Femur (tissue), 1 donor: ENCODE measurements around the gene TRIM24.
"Not testable (repeated sequence)": the region's sequence is repeated elsewhere in the genome, so short reads cannot be mapped to it uniquely, and the experiment has no call there.

Source experiments
- DNase-seq: peaks from one replicate; pipeline ENCODE4 v3.0.0-alpha.2; 2017

Gene TRIM24

GRCh38 chr7:138460176-138460648 is at the start of gene TRIM24:
TRIM24 (plus strand) TSS chr7:138460259; CDS start chr7:138460549, 290 bp downstream.
- no peak for DNase-seq

GRCh38 chr7:138412077-138412476 is 48.0 kb upstream of the TRIM24 start:
- DNase-seq: not testable (repeated sequence)

- not testable (repeated sequence) for DNase-seq
Observed at GRCh38 chr7:138412921-138413320, 47.1 kb upstream of the TRIM24 start.

GRCh38 chr7:138417078-138417700 is 42.9 kb upstream of the TRIM24 start:
- DNase-seq: no peak

- DNase-seq: no peak
Observed at GRCh38 chr7:138417764-138418163, 42.3 kb upstream of the TRIM24 start.

GRCh38 chr7:138418403-138418802 is 41.7 kb upstream of the TRIM24 start:
- DNase-seq: not testable (repeated sequence)

GRCh38 chr7:138425026-138425425 is 35.0 kb upstream of the TRIM24 start:
- no peak for DNase-seq

GRCh38 chr7:138429577-138430250 is 30.3 kb upstream of the TRIM24 start:
- DNase-seq: no peak

GRCh38 chr7:138431517-138431916 is 28.5 kb upstream of the TRIM24 start:
- no peak for DNase-seq

- no peak for DNase-seq
Observed at GRCh38 chr7:138433583-138434443, 26.2 kb upstream of the TRIM24 start.

GRCh38 chr7:138434597-138435019 is 25.5 kb upstream of the TRIM24 start:
- no peak for DNase-seq

GRCh38 chr7:138435231-138435919 is 24.7 kb upstream of the TRIM24 start:
- no peak for DNase-seq

GRCh38 chr7:138436388-138436787 is 23.7 kb upstream of the TRIM24 start:
- DNase-seq: no peak

GRCh38 chr7:138440460-138440859 is 19.6 kb upstream of the TRIM24 start:
- no peak for DNase-seq

GRCh38 chr7:138442822-138443221 is 17.2 kb upstream of the TRIM24 start:
- DNase-seq: no peak

- no peak for DNase-seq
Observed at GRCh38 chr7:138449580-138449979, 10.5 kb upstream of the TRIM24 start.

- DNase-seq: no peak
Observed at GRCh38 chr7:138455609-138456008, 4.5 kb upstream of the TRIM24 start.

GRCh38 chr7:138456220-138456619 is 3.8 kb upstream of the TRIM24 start:
- no peak for DNase-seq

GRCh38 chr7:138458576-138459412 is 1.3 kb upstream of the TRIM24 start:
- no peak for DNase-seq

GRCh38 chr7:138459413-138460175 is 465 bp upstream of the TRIM24 start:
- peak; percentile 99 for DNase-seq
